Left kidney (tissue), 2 donors: ENCODE measurements around the gene SHMT2. TPM values are rescaled to one million over a fixed set of nuclear protein-coding genes. Genes with fewer than 3 reads are reported as not detected.

ENCODE experiments used
- DNase-seq: peaks from one replicate; pipeline ENCODE4 v3.0.0-alpha.2; 2013
- polyA plus RNA-seq: library from polyadenylated mRNA; unstranded; fragments of 120-200 nt; gene quantifications from one replicate; pipeline ENCODE4 v1.2.1, GENCODE V29; 2013; ENCODE audit not compliant: insufficient read length

SHMT2 gene
- polyA plus RNA-seq, 1 donor, result 71.6 TPM

DNA sequence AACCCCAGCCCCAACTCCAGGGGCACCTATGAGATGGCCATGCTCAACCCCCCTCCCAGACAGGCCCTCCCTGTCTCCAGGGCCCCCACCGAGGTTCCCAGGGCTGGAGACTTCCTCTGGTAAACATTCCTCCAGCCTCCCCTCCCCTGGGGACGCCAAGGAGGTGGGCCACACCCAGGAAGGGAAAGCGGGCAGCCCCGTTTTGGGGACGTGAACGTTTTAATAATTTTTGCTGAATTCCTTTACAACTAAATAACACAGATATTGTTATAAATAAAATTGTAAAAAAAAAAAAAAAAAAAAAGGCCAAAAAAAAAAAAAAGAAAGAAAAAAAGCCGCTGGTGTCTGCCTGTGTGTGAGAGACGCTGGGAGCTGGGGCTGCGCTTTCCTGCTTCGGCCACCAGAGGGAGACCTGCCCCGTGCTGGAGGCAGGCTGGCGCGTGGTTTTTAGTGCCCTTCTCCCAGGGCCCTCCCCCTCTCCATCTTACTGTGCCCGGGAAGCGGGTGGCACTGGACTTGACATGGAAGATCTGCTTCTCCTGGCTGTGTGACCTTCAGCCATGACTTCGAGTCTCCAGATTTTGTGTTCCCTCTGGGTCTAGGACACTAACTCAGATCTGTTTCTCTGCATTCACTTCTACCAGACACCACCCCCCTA lies 16.3 kb upstream of the SHMT2 start:
- peak; percentile 80 for DNase-seq

DNA sequence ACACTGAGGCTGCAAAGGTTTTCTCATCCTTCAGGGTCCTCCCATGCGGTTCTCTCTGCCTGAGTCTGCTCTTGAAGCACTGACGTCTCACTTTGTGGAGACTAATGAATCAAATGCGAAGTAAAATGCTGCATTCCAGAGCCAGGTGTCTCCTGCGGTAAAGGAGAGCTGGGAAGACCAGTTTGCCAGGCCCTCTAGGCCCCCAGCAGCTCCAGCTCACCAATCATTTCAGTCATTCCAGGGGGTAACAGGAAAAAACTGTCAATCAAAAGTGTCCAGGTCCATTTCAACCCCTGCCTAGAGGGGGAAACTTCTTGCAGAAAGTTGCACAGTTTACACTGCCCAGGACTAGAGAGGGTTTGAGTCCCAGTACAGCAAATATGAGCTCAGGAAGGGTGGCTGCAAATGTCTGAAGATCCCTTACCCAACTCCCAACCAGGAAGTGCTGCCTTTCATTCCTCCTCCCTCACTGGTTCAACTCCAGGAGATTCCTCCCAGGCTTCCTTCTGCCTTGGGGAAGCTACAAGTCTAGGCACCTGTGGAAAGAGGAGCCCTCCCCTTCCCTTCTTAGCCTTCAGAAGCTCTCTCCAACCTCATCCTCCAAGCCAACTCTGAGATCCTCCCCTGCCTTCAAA lies 15.6 kb upstream of the SHMT2 start:
- no peak for DNase-seq

DNA sequence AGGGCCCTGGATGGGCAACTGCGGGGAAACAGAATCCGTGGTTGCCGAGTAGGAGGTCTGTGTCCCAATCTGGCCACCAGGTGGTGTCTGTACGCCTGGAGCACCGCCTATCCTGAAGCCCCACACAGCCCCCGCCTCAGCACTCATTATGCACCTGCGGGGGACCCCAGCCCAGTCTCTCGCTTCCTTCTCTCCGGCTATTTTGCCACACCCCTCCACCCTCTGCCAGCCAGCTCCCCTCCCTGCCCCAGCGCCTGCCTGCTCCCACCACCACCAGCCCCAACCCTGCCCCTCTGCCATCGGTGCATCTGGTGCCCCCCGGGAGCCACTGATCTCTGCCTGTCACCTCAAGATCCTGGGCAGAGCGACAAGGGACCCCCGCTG lies 15.1 kb upstream of the SHMT2 start:
- no peak for DNase-seq

DNA sequence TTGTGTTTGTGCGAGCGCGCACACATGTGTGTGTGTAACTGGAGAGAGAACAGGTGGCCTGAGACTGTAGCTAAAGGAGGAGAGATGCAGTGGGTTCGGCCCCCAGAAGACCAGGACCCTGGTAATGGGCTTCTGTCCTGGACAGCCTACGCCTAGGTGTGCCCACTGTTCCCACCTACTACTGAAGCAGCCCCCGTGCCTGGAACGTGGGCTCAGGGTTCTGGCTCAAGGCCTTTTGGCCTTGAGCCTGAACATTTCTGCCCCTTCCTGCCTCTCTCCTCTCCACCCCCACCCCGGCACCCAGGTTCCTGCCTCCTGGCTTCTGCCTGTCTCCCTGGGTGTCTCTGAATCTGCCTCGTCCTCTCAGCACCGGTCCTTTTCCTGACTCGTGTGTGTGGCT lies 14.4 kb upstream of the SHMT2 start:
- no peak for DNase-seq

DNA sequence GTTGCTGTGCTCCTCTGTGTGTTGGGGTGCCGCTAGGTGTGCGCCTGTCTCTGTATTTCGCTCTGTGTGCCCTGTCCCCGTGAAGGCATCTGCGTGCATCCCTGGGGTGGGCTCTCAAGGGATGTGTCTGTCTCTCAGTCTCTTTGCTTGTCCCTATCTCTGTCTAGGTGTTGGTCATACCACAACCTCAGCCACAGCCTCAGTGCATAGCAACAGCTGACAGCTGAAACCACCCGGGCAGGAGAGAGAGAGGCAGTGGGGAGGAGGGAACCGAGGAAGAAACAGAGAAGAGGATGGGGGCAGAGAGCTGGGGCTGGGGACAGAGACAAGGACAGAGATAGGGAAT lies 13.9 kb upstream of the SHMT2 start:
- no peak for DNase-seq

DNA sequence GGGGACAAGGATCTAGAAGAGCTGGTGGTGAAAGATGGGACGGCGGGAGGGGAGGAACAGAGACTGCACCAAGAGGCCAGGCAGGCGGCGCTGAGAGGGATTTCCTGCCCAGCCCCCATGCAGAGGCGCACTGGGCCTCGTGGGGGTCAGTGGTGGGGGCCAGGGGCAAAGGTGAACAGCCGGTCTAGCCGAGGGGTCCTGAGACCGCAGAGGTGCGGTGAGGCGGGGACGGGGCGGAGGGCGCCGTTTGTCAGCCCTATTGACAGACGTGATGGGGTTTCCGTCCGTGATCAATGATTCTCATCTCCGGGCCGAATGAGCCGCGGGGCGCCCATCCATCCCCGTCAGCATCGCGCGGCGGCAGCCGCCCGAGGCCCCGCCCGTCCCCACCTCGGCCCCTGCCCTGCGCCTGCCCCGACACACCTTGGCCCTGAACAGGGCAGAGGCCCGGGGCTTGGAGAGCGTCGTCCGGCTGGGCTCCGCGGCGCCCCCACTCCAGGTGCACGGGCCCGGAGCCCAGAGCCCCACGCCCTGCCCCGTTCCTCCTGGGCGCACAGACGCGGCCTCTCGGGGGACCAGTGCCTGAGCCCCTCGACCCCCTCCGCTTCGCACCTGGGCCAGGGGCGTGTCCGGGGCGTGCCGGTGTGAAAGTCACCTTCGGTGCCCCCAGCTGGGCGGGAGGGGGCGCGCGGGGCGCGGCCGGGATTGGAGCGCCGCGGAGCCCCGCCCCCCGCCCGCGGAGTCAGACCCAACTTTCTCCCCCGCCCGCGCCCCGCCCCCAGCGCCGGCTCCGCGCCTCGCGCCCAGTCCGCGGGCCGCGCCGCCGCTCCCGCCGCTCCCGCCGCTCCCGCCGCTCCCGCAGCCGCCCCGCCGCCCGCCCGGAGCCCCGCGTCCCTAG lies 13.2 kb upstream of the SHMT2 start, which contains the start of gene NXPH4:
Gene NXPH4 (plus strand): TSS at position 781 of the 898 bp plus-strand sequence. CDS start 176 bp downstream, outside the sequence.
- no peak for DNase-seq

DNA sequence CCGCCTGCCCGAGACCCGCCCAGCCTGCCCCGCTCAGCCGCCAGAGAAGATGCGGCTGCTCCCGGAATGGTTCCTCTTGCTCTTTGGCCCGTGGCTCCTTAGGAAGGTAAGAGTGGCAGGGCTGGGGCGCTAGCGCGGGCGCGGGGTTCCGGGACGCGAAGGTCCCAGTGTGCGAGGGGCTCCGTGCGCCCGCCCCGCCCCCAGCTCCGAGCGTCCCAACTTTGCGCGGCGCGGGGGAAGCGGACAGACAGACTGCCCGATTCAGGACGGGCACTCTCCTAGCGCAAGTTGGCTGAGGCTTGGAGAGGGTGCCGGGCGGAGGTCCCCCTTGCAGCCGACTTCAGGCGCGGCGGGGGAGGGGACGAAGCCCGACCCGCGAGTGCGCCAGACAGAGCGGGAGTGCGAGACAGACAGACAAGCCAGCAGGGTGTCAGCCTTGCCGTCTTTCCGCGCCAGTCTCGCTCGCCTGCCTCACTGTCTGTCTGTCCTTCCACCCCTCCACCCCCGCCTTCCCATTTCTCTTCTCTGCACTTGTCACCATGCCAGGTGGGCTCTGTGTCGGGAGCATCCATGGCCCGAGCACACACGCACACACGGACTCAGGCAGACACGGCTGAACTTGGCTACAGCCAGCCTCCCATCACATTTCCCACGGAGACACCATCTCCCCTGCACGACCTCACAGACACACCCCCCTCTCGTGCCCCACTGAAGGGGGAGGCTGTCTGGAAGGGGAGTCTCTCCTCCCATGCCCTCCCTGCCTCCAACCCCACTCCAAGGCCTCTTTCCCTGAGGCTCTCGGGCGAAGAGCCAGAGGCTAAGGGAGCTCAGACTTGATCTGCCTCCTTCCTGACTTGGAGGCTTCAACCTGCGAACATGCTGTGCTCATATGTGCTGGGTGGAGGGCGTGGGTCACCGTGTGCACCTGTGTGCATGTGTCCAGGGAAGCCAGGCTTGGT lies 12.3 kb upstream of the SHMT2 start:
- no peak for DNase-seq

DNA sequence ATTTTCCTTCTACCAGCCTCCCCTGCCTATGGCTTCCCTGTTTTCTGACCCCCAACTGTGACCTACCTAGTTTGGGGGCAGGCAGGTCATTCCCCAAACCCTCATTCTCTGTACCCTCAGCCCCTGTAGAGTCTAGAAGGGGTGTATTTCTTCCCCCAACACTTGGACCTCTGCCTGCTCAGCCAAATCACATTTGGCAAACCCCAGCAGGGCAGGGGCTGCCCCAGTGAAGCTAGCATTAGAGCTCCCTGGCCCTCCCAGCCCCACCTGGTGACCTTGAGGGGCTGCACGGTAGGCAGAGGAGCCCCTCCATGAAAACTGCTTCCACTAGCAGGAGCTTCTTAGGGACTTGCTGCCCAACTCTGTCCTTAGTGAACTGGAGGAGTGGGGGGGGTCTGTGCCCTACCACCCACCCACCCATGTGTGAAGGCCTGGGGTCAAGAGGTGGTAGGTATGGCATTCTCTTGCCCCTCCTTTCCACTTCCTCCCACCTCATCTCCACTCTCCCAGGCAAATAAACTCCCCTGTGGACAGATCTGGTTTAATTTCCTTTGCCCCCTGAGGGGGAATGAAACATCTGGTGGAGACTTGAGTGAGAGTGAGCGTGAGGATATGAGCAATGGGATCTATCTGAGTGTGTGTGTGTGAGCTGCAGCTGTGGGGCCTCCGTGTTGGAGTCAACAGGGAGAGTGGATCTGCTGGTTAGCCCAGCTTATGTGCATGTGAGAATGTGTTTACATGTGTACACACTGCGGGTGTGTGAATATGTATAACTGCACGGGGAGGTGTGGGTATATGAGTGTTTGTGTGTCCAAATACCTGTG lies 11.3 kb upstream of the SHMT2 start:
- DNase-seq, result no peak

DNA sequence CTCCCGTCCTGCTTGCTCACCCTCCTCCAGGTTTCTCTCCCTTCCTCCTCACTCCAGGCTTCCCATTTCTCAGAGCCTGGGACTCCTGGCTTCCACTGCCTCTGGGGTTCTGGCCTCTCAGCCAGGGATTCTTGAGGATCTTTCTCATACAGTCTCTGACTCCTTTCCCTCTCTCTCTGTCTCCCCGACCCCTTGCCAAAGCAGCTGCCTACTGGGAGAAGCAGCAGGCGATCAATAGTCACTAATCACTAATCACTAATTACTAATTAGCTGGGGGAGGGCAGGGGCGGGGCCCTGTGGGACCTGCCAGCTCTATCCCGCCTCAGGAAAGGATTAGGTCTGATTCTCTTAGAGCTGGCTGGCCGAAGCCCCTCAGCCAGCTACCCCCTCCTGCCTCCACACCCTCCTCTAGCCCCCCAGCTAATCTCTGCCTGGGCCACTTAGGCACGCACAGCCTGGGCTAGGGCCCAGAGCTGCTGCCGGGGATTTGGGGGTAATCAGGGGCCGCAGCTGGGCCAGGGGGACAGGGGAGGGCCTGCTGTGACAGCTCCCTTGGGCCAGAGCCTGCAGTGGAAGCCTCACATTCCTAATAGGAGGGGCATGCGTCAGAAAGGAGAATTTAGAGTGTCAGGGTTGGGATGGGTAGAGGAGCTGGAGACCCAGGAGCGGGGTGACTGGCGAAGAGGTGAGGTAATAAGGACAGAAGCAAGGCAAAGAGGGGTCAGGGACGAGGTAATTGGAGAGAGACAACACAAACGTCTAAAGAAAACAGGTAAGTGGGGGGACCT lies 10.1 kb upstream of the SHMT2 start:
- DNase-seq, result no peak

DNA sequence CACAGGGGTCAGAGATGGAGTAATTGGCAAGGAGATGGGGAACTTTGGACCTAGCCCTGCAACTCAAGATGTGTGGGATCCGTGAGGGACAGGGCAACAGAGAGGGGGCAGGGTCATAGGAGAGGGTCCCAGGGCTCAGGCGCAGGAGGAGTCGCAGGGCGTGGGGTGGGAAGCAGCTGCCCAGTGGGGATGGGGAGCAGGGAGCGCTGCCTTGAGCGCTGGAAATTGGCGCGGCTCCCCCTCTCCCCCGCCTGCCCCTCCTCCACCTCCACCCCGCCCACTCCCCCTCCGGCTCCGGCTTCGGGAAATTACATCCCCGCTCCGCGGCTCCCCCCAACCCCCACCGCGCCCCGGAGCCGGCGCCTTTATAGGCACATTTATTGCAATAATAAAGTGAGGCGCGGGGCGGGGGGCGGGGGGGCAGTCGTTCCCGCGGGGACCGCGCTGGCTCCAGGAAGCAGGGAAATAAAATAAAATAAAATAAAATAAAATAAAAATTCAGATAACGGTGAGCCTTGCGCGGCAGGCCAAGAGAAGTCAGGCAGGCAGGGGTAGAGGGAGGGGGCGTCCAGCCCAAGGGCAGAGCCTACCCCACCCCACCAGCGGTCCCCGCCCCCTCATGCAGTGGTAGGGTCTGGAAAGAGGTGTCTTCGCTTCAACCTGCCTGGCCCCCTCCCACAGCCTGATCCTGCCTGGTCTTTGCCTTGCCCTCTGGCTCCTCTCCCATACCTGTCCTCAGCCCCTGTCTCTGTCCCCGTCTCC lies 9.3 kb upstream of the SHMT2 start:
- DNase-seq, result no peak

DNA sequence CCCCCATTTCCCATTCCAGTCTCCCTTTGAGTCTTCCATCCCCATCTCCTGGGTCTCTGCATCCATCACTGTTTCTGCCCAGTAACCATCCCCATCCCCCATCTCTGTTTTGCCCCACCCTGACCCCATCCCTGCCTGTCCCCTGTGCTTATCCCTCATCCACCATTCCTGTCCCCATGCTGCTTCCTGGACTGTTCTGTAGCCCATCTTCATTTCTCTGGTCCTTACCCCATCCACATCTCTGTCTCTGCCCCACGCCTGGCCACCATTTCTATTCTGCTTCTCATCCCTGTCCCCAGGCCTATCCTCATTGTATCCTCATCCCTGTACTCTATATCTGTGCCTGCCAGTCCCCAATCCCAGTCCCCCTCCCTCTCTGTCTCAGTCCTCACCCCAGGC lies 8.7 kb upstream of the SHMT2 start:
- DNase-seq, result no peak

DNA sequence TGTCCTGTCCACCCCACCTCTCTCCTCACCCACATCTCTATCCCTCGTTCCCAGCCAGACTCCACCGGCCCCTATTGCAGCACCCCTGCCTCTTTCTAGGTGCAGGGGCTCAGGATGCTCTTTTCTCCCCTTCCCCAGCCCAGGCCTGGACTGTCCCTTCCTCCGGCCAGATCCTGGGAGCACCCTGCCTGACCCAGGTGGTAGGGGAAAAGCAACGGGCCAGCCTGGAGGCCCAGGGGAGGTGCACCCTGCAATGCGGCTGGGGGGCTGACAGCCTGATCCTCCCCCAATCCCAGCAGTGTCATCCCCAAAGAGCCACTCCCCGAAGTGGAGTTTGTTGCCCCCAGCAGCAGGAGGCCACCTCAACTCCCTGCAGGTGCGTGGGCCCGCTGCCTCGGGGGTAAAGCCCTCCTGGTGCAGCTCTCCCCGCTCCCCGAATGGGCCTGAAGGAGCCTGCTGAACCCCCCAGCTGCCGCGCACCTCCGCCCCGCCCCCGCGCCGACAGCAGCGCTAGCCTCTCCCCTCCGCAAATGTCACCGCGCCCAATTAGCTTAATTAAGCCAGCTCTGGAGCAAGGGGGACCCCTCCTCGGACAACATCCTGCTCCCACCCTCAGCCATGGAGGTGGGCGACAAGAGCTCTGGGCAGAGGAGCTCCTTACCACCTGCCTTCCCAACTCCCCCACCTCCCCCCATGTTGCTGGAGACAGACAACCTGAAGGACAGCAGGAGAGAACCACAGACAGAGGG lies 8.2 kb upstream of the SHMT2 start:
- DNase-seq, result no peak

DNA sequence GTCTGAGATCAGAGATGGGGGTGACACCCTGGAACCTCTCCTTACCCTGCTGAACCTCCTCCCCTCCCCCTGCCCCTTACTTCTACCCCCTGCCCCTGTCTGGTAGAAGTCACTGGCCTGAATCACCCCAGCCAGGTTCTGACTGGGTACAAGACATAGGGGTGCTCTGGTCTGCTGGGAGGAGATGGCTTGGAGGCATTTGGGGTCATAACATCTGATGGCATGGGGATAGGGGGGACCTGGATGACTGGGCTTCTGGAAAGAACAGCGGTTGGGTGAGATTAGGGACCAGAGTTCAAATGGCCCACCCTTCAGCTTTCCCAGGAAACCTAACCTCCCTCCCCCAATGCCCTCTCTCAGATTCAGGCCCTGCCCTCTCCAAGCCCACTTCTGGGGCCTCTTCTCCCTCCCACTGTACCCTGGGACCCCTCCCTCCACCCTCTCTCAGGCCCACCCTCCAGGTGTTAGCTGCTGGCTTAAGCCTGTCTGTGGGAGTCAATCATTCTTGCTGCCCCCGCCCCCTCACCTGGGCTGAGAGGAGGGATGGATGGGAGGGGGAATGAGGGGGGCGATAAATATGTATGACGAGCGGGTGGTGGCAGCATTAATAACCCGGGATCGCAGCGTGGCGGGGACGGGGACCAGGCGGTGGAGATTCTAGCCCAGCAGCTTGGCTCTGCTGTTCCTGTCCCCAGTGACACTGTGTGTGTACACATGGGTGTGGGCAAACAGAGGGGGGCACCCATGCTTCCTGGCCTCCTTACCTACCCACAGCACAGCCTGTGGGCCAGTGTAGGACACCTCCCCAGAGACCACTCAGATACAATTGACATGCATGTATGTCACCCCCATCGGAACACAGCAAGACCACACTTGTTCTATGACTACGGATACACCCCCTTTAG lies 7.0 kb upstream of the SHMT2 start:
- DNase-seq, result no peak

DNA sequence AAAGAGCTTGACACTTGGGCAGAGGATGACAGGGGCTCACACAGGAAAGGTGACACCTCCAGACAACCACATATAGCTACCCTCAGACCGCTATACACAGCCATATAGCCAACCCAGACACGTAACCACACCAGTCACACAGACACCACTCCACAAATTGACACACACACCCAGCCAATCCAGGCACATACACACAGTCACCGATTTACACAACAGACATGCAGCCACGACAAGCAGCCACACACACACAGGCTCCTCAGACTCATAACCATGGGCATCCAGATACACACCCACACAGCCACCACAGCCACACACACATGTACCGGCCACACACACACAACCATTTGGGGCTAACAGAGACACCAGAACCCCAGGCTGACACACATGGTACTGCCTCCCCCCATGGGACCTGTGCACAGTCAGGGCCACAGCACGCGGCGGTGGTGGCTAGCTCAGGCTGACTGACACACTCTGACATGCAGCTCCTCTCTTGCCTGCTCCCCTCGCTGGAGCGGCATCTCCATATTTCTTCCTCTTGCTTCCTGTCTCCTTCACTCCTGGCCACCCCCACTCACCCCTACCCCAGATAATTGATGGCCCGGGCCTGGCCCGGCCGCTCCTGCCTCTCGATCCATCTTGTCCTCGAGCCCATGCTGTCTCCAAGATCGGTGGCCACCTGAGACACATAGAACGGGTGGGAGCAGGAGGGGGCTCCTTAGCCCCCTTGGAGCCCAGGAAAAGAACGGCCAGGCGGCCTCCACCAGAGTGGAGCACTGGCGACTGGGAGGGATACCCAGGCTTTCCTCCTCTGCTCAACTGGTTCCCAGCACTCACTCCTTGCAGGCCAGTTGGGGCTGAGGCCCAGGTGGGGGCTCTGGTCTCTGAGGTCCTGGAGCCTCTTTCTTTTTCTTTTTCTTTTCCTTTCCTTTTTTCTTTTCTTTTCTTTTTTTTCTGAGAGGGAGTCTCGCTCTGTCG lies 6.0 kb upstream of the SHMT2 start:
- DNase-seq, result no peak

DNA sequence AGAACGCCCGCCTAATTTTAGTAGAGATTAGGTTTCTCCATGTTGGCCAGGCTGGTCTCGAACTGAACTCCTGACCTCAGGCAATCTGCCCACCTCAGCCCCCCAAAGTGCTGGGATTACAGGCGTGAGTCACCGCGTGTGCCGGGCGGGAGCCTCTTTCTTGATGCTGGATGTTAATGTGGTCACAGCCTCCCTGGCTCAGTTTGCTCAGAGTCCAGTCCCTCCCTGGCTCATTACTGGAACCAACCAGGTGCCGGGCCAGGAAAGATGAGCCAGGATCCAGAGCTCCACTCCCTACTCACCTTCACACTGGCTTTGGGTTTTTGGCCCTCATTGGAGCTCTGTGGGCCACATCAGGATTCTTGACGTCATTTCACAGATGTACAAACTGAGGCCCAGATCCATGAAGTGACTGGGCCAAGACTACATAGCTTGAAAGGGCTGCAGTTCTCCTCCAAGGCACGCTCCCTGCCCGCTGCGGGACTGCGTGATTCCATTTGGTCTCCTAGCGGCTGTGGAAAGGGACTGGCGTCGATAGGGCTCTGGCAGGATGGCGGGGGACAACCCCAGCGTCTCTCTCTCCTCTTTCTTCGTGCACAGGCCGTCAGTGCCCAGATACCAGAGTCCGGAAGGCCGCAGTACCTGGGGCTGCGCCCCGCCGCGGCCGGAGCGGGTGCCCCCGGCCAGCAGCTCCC lies 5.1 kb upstream of the SHMT2 start:
- DNase-seq, result no peak
